NCI-H69 (cell line): ENCODE data around the gene PPM1B.
"Not testable (repeated sequence)": the region's sequence is repeated elsewhere in the genome, so short reads cannot be mapped to it uniquely, and the experiment has no call there.

Source experiments
- DNase-seq: peaks from one replicate; lab custom pipeline; 2025; lab: John Stamatoyannopoulos, UW

Gene PPM1B

DNA sequence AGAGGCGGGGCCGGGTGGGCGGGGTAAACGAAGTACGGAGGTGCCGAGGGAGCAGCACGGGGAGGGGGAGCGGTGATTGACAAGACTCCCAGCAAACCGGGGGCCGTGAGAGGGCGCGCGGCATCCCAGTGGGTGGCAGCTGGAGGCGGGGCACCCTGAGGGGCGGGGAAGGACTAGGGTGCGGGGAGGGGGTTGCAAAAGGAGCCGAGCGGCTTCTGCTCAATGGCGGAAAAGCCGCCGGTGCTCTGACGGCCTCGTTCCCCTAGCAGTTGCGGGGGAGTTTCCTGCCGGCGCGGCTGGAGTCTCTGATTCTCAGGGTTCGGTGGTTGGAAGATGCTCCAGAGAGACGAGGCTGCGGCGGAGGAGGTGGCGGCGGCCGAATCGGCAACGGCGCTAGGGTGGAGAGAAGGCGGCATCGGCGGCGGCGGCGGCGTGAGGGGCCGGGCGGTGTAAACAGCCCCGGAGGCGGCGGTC lies at the start of gene PPM1B:
Gene PPM1B (plus strand): TSS at position 195 of the 474 bp plus-strand sequence. CDS start 32,325 bp downstream, outside the sequence.
- DNase-seq = no peak

DNA sequence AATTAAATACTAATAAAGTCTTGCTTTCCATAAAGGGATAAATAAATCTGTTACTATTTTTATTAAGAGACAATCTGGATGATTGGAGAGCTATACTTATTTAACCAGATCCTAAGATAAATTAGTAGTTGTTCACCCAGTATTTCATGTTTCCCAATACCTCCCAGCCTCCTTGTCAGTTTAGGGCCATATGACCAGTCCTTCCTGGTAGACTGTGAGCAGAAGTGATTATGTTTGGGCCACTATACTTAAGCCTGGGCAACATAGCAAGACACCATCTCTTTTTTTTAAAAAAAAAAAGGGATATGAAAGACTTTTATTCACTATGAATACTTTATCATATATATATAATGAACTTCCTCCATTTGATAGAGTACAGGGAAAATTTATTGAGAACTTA lies 48.8 kb upstream of the PPM1B start:
- no peak for DNase-seq

- no peak for DNase-seq
Measured at GRCh38 chr2:44120428-44120827, 48.2 kb upstream of the PPM1B start.

GRCh38 chr2:44121899-44122298 lies 46.8 kb upstream of the PPM1B start:
- no peak for DNase-seq

DNA sequence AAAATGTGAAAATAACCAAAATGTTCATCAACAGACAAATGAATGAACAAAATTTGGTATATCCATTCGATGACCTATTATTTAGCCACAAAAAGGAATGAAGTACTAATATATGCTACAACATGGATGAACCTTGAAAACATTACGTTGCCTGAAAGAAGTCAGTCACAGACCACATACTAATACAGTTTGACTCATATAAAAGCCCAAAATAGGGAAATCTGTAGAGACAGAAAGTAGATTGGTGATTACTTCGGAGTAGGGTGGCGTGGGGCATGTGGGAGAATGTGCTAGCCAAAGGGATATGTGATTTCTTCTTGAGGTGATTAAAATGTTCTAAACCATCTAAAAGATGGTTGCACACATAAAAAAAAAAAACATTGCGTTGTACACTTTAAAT lies 44.2 kb upstream of the PPM1B start:
- no peak for DNase-seq

DNA sequence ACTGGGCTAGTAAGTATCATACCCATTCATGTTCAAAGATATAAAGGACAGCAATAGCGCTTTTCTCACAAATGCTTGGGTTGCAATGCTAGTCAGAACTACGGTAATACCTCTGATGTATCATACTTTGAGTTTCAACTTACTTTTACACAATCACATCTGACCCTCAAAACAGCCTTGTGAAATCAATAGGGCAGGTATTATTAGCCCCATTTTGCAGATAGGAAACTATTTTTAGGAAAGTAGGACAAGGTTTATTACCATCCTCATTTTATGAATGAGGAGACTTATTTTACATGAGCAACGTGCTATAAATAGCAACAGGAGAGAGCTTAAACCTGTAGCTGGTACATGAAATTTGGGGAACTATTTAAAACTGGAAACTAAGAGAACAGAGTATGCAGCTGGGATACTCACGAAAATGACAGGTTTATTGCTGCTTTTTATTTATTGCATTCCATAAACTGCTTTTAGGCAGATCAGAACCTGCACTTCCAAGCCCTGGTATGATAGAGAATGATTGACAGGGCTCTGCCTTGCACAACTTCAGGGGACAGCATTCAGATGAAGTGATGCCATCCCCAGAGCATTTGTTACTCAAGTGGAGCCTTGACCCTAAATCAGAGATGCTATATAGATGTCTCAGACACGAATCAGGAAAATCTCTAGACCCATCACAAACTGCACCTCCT lies 42.4 kb upstream of the PPM1B start:
- no peak for DNase-seq

DNA sequence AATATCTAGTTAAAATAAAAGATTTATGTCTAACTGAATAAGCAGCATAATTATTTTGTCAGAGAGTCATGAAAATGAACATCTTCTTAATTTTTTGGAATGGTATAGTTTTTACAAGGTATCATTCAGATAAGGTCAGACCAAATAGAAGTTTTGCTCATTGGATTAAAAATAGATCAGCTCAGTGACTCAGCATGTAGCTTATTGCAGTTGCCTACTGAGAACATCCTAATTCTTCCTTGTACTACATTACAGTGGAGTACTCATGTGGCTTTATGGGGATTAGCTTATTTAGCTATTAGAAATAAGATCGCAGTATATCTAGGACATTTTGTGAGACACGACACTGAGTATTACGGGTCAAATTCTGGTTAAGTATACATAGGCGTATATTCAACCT lies 38.2 kb upstream of the PPM1B start:
- no peak for DNase-seq

GRCh38 chr2:44131177-44131576 lies 37.5 kb upstream of the PPM1B start:
- DNase-seq = no peak

DNA sequence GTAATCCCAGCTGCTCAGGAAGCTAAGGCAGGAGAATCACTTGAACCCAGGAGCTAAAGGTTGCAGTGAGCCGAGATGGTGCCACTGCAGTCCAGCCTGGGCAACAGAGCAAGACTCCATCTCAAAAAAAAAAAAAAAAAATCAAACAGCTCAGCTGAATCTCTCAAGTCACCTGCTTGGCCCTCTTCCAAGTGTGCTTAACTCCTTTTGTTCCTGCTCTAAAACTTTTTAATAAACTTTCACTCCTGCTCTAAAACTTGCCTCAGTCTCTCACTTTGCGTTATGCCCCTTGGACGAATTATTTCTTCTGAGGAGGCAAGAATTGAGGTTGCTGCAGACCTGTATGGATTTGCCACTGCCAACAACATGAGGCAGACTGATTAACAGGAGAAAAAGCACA lies 35.1 kb upstream of the PPM1B start:
- DNase-seq = not testable (repeated sequence)

DNA sequence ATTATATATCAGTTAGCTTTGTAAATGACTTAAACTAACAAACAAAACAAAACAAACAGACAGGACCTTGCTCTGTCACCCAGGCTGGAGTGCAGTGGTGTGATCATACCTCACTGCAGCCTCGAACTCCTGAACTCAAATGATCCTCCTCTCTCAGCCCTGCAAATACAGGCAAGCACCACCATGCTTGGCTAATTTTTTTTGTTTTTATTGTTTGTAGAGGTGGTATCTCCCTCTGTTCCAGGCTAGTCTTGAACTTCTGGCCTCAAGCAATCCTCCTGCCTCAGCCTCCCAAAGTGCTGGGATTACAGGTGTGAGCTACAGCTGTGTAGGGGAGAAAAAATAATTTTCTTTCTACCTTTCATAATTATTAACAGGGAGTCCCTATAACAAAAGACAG lies 33.8 kb upstream of the PPM1B start:
- no peak for DNase-seq

GRCh38 chr2:44135296-44135695 lies 33.4 kb upstream of the PPM1B start:
- no peak for DNase-seq

GRCh38 chr2:44135771-44136170 lies 32.9 kb upstream of the PPM1B start:
- no peak for DNase-seq

DNA sequence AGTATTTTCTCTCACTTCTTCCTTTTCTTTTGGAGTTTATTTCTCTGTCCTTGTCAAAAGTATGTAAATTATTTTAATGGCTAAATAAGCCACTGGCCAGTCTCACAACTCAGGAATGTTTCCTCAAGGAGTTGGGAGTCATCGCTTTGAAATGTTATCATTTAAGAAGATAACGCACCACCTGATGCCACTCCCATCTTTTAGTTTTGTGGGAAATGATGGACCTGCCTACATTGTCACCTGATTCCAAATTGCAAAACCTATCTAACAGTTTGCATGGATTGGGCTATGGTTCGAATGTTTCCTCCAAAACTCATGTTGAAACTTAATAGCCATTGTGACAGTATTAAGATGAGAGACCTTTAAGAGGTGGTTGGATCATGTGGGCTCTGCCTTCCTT lies 32.4 kb upstream of the PPM1B start:
- DNase-seq = no peak

DNA sequence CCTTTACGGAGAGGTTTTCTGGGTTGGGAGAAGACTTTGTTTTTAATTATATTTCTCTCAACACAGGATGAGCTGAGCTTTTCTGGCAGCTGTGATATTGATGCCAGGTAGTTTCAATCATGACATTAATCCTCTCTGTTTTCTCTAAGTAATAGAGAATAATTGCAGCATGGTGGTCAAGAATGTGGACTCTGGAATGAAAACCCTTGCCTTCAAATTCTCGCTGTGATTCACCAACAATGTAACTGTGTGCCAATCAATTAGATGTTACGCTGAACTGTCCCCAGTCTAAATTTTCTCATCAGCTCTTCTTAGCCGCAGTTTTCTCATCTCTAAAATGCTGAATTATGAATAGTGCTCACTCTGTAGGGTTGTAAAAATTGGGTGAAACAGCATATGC lies 31.6 kb upstream of the PPM1B start:
- DNase-seq = no peak

GRCh38 chr2:44137872-44138551 lies 30.7 kb upstream of the PPM1B start:
- DNase-seq = no peak

DNA sequence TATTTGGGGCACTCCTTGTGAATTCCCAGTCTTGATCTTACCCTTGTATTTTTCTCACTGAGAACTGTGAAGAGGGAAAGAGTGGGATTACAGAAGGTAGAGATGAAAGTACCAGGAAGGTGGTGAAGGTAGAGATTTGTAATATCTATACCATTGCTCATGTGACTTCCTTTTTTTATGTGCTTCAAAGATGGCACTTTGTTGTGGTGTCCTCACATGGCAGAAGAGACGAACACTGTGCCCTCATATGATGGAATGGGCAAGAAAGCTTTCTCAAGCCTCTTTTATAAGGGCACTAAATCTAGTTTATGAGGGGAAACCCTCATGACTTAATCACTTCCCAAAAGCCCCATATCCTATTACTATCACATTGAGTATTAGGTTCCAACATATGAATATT lies 28.9 kb upstream of the PPM1B start:
- DNase-seq = no peak

DNA sequence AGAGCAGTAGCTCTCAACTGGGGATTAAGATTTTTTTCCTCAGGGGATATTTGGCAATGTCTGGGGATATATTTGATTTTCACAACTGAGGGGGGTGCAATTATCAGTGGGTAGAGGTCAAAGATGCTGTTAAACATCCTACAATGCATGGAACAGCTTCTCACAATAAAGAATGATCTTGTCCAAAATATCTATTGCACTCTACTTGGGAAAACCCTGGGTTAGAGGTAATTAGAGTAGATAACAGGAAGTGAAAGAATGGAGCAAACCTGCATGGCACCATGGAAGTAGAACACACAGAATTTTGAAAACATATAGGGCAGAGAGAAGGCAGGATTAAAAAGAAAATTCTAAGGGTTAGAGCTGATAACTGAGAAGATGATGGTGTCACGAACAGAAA lies 26.4 kb upstream of the PPM1B start:
- DNase-seq = no peak

- DNase-seq = no peak
Measured at GRCh38 chr2:44143701-44144100, 25.0 kb upstream of the PPM1B start.

- DNase-seq = no peak
Measured at GRCh38 chr2:44148999-44149398, 19.7 kb upstream of the PPM1B start.

- DNase-seq = no peak
Measured at GRCh38 chr2:44150473-44150872, 18.2 kb upstream of the PPM1B start.

DNA sequence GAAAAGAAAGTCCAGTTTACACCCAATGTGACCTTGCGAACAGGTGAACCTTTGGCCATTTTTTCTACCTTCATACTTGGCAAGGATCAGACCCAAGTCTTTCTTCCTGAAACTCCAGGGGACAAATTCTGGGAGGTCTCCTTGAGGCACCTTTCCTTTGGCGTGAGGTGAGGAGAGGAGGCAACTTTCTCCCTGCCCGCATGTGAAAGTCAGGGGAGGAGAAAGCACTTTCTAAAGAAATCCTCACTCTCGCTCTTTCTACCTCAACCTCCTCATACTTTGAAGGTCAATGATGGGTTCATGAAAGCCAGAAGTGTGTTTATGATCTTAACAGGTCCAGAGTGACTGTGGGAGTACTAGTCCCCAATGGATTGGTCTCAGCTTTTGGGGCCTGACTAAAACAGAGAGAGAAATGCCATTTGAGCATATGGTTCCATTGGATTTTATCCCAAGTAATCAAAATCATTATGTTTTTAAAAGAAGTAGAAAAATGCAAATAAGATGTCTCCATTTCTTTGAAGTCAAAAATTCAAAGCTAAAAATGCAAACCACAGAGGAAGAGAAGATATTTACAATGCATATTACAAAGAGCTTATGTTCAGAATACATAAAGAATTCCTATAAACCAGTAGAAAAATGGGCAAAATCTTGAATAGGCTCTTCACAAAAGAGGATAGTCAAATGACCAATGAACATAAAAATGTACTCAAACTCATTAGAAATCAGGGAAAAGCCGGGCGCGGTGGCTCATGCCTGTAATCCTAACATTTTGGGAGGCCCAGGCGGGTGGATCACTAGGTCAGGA lies 15.6 kb upstream of the PPM1B start:
- no peak for DNase-seq

GRCh38 chr2:44155666-44156446 lies 12.8 kb upstream of the PPM1B start:
- no peak for DNase-seq
